SK-N-SH (cell line): ENCODE measurements around the gene HGS. TPM values are rescaled to one million over a fixed set of nuclear protein-coding genes. Genes with fewer than 3 reads are reported as not detected.

Source experiments
- CTCF ChIA-PET: fragments of 300-600, 350-600 bp; formaldehyde crosslinking; extraction: SDS; loops from one replicate; lab custom pipeline; 2021; lab: Yijun Ruan, JAX
- POLR2A ChIA-PET: fragments of 350-600 bp; sonication (Branson Sonifier 250); formaldehyde crosslinking; extraction: SDS; loops from one replicate; lab custom pipeline; 2020; ENCODE audit warnings: antibody characterized with exemption, inconsistent platforms; lab: Yijun Ruan, JAX
- DNase-seq: peaks from one replicate; pipeline ENCODE4 v3.0.0; 2012
- H2AFZ ChIP-seq: fragments of 200-600 bp; sonication (generic); 2 replicates; pipeline ENCODE4 v1.8.1; 2016; ENCODE audit warnings: antibody characterized with exemption, mild to moderate bottlenecking, low read depth
- H3F3A ChIP-seq: fragments of 200-600 bp; sonication (generic); replicated peaks from 2 replicates; pipeline ENCODE3; 2016; ENCODE audit warnings: antibody characterized with exemption, mild to moderate bottlenecking; ENCODE audit not compliant: insufficient read depth
- H3K27ac ChIP-seq, 2 experiments: fragments of 200-500 bp in 1 of 2; fragments of 200-600 bp in 1 of 2; sonication (Bioruptor generic) in 1 of 2; sonication (generic), shearing (Covaris generic) in 1 of 2; 2 replicates each; pipeline versions ENCODE4 v1.5.1 to v1.6.1; 2014 to 2016; ENCODE audit warnings: low read depth in 2 of 2, inconsistent platforms in 1 of 2, low read length in 1 of 2, mild to moderate bottlenecking in 1 of 2, mixed read lengths in 1 of 2
- H3K27me3 ChIP-seq: fragments of 200-600 bp; sonication (generic), shearing (Covaris generic); 2 replicates; pipeline ENCODE4 v1.6.1; 2016; ENCODE audit warnings: mixed run types; ENCODE audit not compliant: insufficient read depth
- H3K36me3 ChIP-seq, 2 experiments: fragments of 200-500 bp in 1 of 2; fragments of 200-600 bp in 1 of 2; sonication (Bioruptor generic) in 1 of 2; sonication (generic) in 1 of 2; replicated peaks in 1 of 2; 2 replicates each; pipeline versions ENCODE3 to v1.5.1; 2014 to 2016; ENCODE audit warnings: low read length in 1 of 2, mild to moderate bottlenecking in 1 of 2; ENCODE audit not compliant: insufficient read depth in 2 of 2, control insufficient read depth in 1 of 2
- H3K4me1 ChIP-seq, 2 experiments: fragments of 200-500 bp in 1 of 2; fragments of 200-600 bp in 1 of 2; sonication (Bioruptor generic) in 1 of 2; sonication (generic), shearing (Covaris generic) in 1 of 2; 2 replicates each; pipeline versions ENCODE4 v1.5.1 to v1.6.1; 2014 to 2016; ENCODE audit warnings: low read depth in 1 of 2, low read length in 1 of 2, mixed run types in 1 of 2; ENCODE audit not compliant: insufficient read depth in 2 of 2, control insufficient read depth in 1 of 2
- H3K4me2 ChIP-seq: fragments of 200-600 bp; sonication (generic), shearing (Covaris generic); 2 replicates; pipeline ENCODE4 v1.6.1; 2017; ENCODE audit warnings: mixed run types
- H3K4me3 ChIP-seq, 2 experiments: fragments of 200-500 bp in 1 of 2; fragments of 200-600 bp in 1 of 2; sonication (Bioruptor generic) in 1 of 2; sonication (generic), shearing (Covaris generic) in 1 of 2; 2 replicates each; pipeline versions ENCODE4 v1.5.1 to v1.8.1; 2014 to 2016; ENCODE audit warnings: low read depth in 2 of 2, inconsistent platforms in 1 of 2, low read length in 1 of 2, mild to moderate bottlenecking in 1 of 2, mixed read lengths in 1 of 2, moderate library complexity in 1 of 2
- H3K79me2 ChIP-seq: fragments of 200-600 bp; sonication (generic); 2 replicates; pipeline ENCODE4 v1.8.1; 2017; ENCODE audit warnings: mild to moderate bottlenecking; ENCODE audit not compliant: insufficient read depth
- H3K9ac ChIP-seq: fragments of 200-600 bp; sonication (generic); 2 replicates; pipeline ENCODE4 v1.6.1; 2017; ENCODE audit warnings: mixed run types
- H3K9me2 ChIP-seq: fragments of 200-600 bp; sonication (generic); 2 replicates; pipeline ENCODE4 v1.6.1; 2017; ENCODE audit warnings: mixed run types
- H3K9me3 ChIP-seq: fragments of 200-600 bp; sonication (generic); 2 replicates; pipeline ENCODE4 v1.6.1; 2017; ENCODE audit warnings: mixed run types, mild to moderate bottlenecking, moderate library complexity
- H4K20me1 ChIP-seq: fragments of 200-600 bp; sonication (generic); 2 replicates; pipeline ENCODE4 v1.6.1; 2017; ENCODE audit warnings: mild to moderate bottlenecking, mixed run types; ENCODE audit not compliant: insufficient read depth
- MXI1 ChIP-seq: IDR thresholded peaks from 2 replicates; pipeline ENCODE4 v1.6.1; 2012; ENCODE audit warnings: mild to moderate bottlenecking, low read depth, low read length, improper control_type of control experiment
- NRF1 ChIP-seq: IDR thresholded peaks from 2 replicates; pipeline ENCODE4 v1.6.1; 2012; ENCODE audit warnings: low read depth, mild to moderate bottlenecking, low read length
- RAD21 ChIP-seq: IDR thresholded peaks from 2 replicates; pipeline ENCODE4 v1.6.1; 2012; ENCODE audit warnings: mild to moderate bottlenecking, low read length
- SIN3A ChIP-seq: IDR thresholded peaks from 2 replicates; pipeline ENCODE4 v1.6.1; 2012; ENCODE audit warnings: low read depth, mild to moderate bottlenecking, low read length, moderate library complexity, borderline replicate concordance
- SMC3 ChIP-seq: IDR thresholded peaks from 2 replicates; pipeline ENCODE4 v1.6.1; 2012; ENCODE audit warnings: low read depth, low read length, improper control_type of control experiment
- TEAD4 ChIP-seq: IDR thresholded peaks from 2 replicates; pipeline ENCODE4 v1.4.0; 2012; ENCODE audit warnings: mild to moderate bottlenecking, borderline replicate concordance; ENCODE audit not compliant: insufficient read depth
- WGBS: methylation state at CpG from one replicate; pipeline ENCODE4 v1.1.6; 2017; ENCODE audit warnings: low lambda C conversion rate; 5-methylcytosine and 5-hydroxymethylcytosine counted together
- polyA plus RNA-seq, 3 experiments: library from polyadenylated mRNA; depleted of rRNA; stranded (reverse); fragments of >200 nt; gene quantifications; 2 replicates each; pipeline ENCODE4 v1.2.3, GENCODE V29; 2012
- TF ChIP-seq, protein P1 (sequence below): fragments of 200-600 bp; sonication (generic); IDR thresholded peaks from 2 replicates; pipeline ENCODE4 v1.6.1; 2017; ENCODE audit warnings: antibody characterized with exemption, mild to moderate bottlenecking, moderate library complexity
- TF ChIP-seq, protein P2 (sequence below): IDR thresholded peaks from 2 replicates; pipeline ENCODE4 v1.6.1; 2012; ENCODE audit warnings: mild to moderate bottlenecking, low read depth, low read length, moderate library complexity
- TF ChIP-seq, protein P3 (sequence below): IDR thresholded peaks from 2 replicates; pipeline ENCODE4; 2012

The HGS gene
- polyA plus RNA-seq, 1 of the 3 experiments (the other 2 are of a cell fraction), result 192 TPM

DNA sequence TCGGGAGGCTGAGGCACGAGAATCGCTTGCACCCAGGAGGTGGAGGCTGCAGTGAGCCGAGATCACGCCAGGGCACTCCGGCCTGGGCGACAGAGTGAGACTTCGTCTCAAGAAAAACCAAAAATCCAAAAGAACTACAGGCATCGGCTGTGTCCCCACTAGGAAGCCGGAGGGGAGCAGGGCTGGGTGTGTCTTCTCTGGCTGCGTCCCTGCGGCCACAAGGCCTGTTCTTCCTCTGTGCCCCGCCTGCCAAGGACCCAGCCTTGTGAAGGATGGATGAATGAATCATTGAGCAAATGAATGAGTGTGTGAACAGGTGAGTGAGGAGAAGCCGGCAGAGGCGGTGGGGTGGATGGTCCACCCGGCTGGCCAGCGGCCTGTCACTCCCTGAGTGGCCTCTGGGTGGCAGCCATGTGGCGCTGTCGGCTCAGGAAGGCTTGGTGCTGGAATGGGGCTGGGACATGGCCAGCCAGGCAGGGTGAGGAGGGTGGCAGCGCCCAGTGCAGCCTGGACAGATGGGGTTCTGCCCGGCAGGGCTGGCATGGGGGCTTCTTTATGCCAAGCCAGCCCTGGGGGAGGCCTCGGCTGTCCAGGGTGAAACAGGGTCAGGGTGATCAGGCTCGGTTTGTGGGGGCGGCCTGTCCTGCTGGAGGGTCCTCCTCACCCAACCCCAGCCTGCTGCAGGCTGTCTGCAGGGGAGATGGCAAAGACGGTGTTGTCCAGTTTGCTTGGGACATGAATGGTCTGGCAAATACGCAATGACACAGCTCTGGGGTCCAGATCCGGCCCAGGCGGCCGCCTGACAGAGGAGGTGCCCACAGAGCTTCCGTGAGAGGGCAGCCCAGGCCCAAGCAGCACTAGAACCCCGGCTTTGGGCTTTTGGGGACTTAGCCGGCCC is 49.9 kb downstream of the HGS start:
- H4K20me1 ChIP-seq, result no peaks in the 10 kb centered on the region
- TF ChIP-seq TEAD4 (no peak), SIN3A (peak; percentile 81; the same call in 1 of the 2 replicates), MXI1 (peak; percentile 69), NRF1 (0 out of 2 replicates have a peak, but pooled peaks have one; percentile 1), RAD21 (peak; percentile 100), SMC3 (peak; percentile 93)
- TF ChIP-seq, protein P1, sequence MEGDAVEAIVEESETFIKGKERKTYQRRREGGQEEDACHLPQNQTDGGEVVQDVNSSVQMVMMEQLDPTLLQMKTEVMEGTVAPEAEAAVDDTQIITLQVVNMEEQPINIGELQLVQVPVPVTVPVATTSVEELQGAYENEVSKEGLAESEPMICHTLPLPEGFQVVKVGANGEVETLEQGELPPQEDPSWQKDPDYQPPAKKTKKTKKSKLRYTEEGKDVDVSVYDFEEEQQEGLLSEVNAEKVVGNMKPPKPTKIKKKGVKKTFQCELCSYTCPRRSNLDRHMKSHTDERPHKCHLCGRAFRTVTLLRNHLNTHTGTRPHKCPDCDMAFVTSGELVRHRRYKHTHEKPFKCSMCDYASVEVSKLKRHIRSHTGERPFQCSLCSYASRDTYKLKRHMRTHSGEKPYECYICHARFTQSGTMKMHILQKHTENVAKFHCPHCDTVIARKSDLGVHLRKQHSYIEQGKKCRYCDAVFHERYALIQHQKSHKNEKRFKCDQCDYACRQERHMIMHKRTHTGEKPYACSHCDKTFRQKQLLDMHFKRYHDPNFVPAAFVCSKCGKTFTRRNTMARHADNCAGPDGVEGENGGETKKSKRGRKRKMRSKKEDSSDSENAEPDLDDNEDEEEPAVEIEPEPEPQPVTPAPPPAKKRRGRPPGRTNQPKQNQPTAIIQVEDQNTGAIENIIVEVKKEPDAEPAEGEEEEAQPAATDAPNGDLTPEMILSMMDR, result peak; percentile 96
- TF ChIP-seq, protein P2, sequence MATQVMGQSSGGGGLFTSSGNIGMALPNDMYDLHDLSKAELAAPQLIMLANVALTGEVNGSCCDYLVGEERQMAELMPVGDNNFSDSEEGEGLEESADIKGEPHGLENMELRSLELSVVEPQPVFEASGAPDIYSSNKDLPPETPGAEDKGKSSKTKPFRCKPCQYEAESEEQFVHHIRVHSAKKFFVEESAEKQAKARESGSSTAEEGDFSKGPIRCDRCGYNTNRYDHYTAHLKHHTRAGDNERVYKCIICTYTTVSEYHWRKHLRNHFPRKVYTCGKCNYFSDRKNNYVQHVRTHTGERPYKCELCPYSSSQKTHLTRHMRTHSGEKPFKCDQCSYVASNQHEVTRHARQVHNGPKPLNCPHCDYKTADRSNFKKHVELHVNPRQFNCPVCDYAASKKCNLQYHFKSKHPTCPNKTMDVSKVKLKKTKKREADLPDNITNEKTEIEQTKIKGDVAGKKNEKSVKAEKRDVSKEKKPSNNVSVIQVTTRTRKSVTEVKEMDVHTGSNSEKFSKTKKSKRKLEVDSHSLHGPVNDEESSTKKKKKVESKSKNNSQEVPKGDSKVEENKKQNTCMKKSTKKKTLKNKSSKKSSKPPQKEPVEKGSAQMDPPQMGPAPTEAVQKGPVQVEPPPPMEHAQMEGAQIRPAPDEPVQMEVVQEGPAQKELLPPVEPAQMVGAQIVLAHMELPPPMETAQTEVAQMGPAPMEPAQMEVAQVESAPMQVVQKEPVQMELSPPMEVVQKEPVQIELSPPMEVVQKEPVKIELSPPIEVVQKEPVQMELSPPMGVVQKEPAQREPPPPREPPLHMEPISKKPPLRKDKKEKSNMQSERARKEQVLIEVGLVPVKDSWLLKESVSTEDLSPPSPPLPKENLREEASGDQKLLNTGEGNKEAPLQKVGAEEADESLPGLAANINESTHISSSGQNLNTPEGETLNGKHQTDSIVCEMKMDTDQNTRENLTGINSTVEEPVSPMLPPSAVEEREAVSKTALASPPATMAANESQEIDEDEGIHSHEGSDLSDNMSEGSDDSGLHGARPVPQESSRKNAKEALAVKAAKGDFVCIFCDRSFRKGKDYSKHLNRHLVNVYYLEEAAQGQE, result peak; percentile 53; the same call in 1 of the 2 replicates
- TF ChIP-seq, protein P3, sequence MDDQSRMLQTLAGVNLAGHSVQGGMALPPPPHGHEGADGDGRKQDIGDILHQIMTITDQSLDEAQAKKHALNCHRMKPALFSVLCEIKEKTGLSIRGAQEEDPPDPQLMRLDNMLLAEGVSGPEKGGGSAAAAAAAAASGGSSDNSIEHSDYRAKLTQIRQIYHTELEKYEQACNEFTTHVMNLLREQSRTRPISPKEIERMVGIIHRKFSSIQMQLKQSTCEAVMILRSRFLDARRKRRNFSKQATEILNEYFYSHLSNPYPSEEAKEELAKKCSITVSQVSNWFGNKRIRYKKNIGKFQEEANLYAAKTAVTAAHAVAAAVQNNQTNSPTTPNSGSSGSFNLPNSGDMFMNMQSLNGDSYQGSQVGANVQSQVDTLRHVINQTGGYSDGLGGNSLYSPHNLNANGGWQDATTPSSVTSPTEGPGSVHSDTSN, result no peak
- TF ChIP-seq, all 33 proteins: peak for 7
- Histone ChIP-seq H3K9ac (no peak overlapping the region), H3K9me2 (no peaks in the 10 kb centered on the region), H3K27me3 (no peaks in the 10 kb centered on the region; the same call in 1 of the 2 replicates), H3K4me2 (no peak overlapping the region), H3K27ac (no peak overlapping the region), H3K9me3 (no peaks in the 10 kb centered on the region), H3K36me3 (no peaks in the 10 kb centered on the region), H2AFZ (peak overlapping the region; percentile 11; the same call in 1 of the 2 replicates), H3F3A (peaks cover 12% of the 10 kb centered on the region), H3K4me3 (no peak overlapping the region; a peak in 1 of 4 replicates), H3K4me1 (peaks cover 0 to 5% of the 10 kb centered on the region in 2 experiments; a peak in 1 of 4 replicates), H3K79me2 (no peaks in the 10 kb centered on the region)
- CTCF ChIA-PET, result interaction anchor here (0.6 to 4.1 kb wide), 30 partner anchors 10 to 287 kb away, joined by 3 to 60 read pairs (median 4); partner anchors contain the start of genes ALYREF, ANAPC11, ARHGDIA and PPP1R27
- POLR2A ChIA-PET, result interaction anchor here (0.6 to 1.9 kb wide), 2 partner anchors 123 to 136 kb away, joined by 3 to 4 read pairs; no protein-coding TSS in a partner anchor
- 23% methylated on average over 17 of the region's 32 CpGs for WGBS
- peak; percentile 100 for DNase-seq
